NB4 (cell line): Measurements from ENCODE around the gene EVC.

Source experiments
- DNase-seq: peaks from one replicate; pipeline ENCODE4 v3.0.0; 2010; ENCODE audit warnings: low read depth
- H3K4me3 ChIP-seq: one replicate; pipeline ENCODE4 v1.5.1; 2011; ENCODE audit warnings: mild to moderate bottlenecking, low read depth, low read length, moderate library complexity
- MAX ChIP-seq: IDR thresholded peaks from 2 replicates; pipeline ENCODE4 v1.6.1; 2011; ENCODE audit warnings: low read depth, low read length
- MYC ChIP-seq: IDR thresholded peaks from 2 replicates; pipeline ENCODE4 v1.6.1; 2011; ENCODE audit warnings: low read depth, low read length
- POLR2A ChIP-seq: IDR thresholded peaks from 2 replicates; pipeline ENCODE4 v1.6.1; 2011; ENCODE audit warnings: mild to moderate bottlenecking; ENCODE audit not compliant: insufficient read length; ENCODE audit errors: extremely low read depth
- TF ChIP-seq, protein P1 (sequence below): IDR thresholded peaks from one replicate; pipeline ENCODE4 v1.5.1; 2012; ENCODE audit warnings: low read depth, low read length

The EVC gene

DNA sequence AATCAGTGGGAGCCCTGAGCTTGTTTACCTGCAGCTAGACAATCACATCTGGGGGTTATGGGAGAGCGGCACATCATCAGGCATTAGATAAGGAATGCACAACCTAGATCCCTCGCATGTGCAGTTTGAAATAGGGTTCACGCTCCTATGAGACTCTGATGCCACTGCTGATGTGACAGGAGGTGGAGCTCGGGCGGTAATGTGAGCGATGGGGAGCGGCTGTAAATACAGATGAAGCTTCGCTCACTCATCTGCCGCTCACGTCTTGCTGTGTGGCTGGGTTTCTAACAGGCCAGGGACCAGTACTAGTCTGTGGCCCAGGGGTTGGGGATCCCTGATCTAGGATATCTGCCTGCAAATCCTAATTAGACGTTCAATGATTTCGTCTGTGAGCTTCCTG is 91.6 kb downstream of the EVC start:
- no peak for DNase-seq
- no peak overlapping the region for H3K4me3 ChIP-seq
- TF ChIP-seq POLR2A = no peak
- no peak for TF ChIP-seq MAX
- no peak for TF ChIP-seq MYC
- TF ChIP-seq, protein P1, sequence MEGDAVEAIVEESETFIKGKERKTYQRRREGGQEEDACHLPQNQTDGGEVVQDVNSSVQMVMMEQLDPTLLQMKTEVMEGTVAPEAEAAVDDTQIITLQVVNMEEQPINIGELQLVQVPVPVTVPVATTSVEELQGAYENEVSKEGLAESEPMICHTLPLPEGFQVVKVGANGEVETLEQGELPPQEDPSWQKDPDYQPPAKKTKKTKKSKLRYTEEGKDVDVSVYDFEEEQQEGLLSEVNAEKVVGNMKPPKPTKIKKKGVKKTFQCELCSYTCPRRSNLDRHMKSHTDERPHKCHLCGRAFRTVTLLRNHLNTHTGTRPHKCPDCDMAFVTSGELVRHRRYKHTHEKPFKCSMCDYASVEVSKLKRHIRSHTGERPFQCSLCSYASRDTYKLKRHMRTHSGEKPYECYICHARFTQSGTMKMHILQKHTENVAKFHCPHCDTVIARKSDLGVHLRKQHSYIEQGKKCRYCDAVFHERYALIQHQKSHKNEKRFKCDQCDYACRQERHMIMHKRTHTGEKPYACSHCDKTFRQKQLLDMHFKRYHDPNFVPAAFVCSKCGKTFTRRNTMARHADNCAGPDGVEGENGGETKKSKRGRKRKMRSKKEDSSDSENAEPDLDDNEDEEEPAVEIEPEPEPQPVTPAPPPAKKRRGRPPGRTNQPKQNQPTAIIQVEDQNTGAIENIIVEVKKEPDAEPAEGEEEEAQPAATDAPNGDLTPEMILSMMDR = no peak

DNA sequence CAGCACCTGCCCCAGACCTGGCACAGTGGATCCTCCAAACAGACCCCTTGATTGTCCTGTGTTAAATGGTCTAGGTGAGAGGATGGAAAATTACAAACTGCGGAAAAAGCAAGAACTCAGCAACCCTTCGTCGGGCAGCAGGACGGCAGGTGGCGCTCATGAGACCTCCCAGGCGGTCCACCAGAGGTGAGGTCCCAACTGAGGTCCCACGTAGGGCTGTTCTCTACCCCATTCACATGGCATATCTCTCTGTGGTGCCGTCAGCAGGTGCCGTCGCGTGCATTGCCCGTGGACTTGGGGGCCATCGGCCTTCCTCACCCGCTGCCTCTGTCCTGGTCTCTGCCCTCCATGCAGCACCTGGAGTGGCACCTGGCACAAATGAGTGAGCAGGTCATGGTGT is 93.7 kb downstream of the EVC start:
- no peak for TF ChIP-seq POLR2A
- TF ChIP-seq, protein P1 = peak; percentile 92
- TF ChIP-seq MYC = no peak
- TF ChIP-seq MAX = no peak
- peak; percentile 41 for DNase-seq
- H3K4me3 ChIP-seq = no peak overlapping the region

GRCh38 chr4:5805270-5805669 is 94.3 kb downstream of the EVC start:
- no peak for TF ChIP-seq MYC
- no peak for TF ChIP-seq MAX
- no peak for TF ChIP-seq POLR2A
- TF ChIP-seq, protein P1 = no peak
- no peak for DNase-seq
- H3K4me3 ChIP-seq = no peak overlapping the region

GRCh38 chr4:5808081-5808741 is 97.2 kb downstream of the EVC start:
- DNase-seq = no peak
- TF ChIP-seq MAX (no peak), MYC (no peak), POLR2A (no peak)
- TF ChIP-seq, protein P1 = no peak
- no peak overlapping the region for H3K4me3 ChIP-seq

DNA sequence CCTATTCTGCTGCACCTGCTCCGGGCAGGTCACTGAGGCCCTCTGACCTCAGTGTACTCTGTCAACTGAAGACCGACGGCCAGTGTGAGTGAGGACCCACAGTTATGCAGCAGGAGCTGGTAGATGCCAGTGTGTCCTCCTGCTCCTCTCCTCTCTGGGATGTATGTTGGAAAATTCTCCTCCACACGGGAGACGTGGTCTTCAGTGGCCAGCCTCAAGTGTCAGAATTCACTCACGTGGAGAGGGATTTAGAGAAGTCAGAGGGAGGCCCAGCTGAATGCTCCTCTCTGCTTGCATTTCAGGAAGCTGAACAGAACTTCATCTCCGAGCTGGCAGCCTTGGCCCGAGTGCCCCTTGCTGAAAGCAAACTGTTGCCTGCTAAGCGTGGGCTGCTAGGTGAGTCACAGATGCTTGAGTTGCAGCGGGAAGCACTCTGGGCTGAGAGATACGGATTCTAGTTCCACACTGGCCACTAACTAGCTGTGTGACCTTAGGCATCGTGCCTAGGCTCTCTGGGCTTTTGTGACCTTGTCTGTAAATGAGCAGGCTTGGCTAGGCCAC is 98.3 kb downstream of the EVC start:
- TF ChIP-seq MAX (no peak), MYC (no peak), POLR2A (no peak)
- TF ChIP-seq, protein P1 = no peak
- DNase-seq = peak; percentile 21
- H3K4me3 ChIP-seq = no peak overlapping the region
